Measurements from ENCODE around the gene THOC2.

Gene THOC2

GRCh38 chrX:123742440-123742839 is 9.6 kb upstream of the THOC2 start:
- Histone ChIP-seq H3K27ac (ENCODE audit: extremely low read depth, low read depth, low read length) (no peak overlapping the region), H3K4me1 (ENCODE audit: control insufficient read depth, insufficient read depth, low read length) (no peaks in the 10 kb centered on the region), H3K4me3 (ENCODE audit: low read depth, low read length) (no peak overlapping the region), H3K9me3 (ENCODE audit: control insufficient read depth, insufficient read depth, low read depth, low read length) (no peaks in the 10 kb centered on the region), H3K36me3 (ENCODE audit: control insufficient read depth in 2 of 2, insufficient read depth in 1 of 2, low read length in 2 of 2) (no peaks in the 10 kb centered on the region)
- ChIA-PET POLR2A (no interaction called here), CTCF (interaction anchor here (1.4 kb wide), 1 partner anchor 12 kb away, joined by 3 read pairs; no protein-coding TSS in a partner anchor)
- TF ChIP-seq OVOL3 (tag by site-specific recombination; IDR thresholded peaks at IDR 0.05): no peak
- no peak for TF ChIP-seq YY2 (tag by site-specific recombination; IDR thresholded peaks at IDR 0.05)
- TF ChIP-seq PRDM2 (tag by site-specific recombination; IDR thresholded peaks at IDR 0.05; ENCODE audit: borderline replicate concordance): no peak
- TF ChIP-seq ZNF16 (tag by site-specific recombination; IDR thresholded peaks at IDR 0.05; ENCODE audit: low read depth): no peak
- no peak for TF ChIP-seq ZNF404 (tag by site-specific recombination; IDR thresholded peaks at IDR 0.05)
- TF ChIP-seq ZNF324 (tag by site-specific recombination; IDR thresholded peaks at IDR 0.05): no peak
- TF ChIP-seq ZSCAN5A (tag by site-specific recombination; IDR thresholded peaks at IDR 0.05): no peak
- peak; percentile 92 for TF ChIP-seq SCRT1 (tag by site-specific recombination; IDR thresholded peaks at IDR 0.05; ENCODE audit: borderline replicate concordance)
- no peak for TF ChIP-seq ZNF398 (tag by site-specific recombination; IDR thresholded peaks at IDR 0.05)
- no peak for TF ChIP-seq PRDM1 (tag by site-specific recombination; IDR thresholded peaks at IDR 0.05)
- peak; percentile 88 for TF ChIP-seq SCRT2 (tag by site-specific recombination; IDR thresholded peaks at IDR 0.05)
- TF ChIP-seq, protein P1, sequence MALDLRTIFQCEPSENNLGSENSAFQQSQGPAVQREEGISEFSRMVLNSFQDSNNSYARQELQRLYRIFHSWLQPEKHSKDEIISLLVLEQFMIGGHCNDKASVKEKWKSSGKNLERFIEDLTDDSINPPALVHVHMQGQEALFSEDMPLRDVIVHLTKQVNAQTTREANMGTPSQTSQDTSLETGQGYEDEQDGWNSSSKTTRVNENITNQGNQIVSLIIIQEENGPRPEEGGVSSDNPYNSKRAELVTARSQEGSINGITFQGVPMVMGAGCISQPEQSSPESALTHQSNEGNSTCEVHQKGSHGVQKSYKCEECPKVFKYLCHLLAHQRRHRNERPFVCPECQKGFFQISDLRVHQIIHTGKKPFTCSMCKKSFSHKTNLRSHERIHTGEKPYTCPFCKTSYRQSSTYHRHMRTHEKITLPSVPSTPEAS (tag by site-specific recombination; IDR thresholded peaks at IDR 0.05): no peak
- no peak for TF ChIP-seq ZNF133 (tag by site-specific recombination; IDR thresholded peaks at IDR 0.05)

DNA sequence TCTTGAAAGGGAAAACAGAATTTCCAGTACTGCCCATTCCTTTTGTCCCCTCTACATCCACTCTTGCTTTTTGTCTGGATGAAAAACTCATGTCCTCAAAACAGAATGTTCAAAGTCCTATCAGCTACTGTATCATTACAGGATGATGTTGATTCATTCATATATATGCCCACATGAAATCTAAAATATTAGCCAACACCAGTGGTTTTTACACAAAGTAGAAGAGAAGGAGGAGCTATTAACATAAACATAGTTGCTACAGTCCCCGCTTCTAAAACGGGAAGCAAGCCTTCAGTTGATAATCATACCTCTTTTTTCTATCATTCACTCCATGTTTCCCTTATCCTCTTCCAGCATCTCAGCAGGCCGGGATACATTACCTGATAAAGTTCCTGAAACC is 7.7 kb upstream of the THOC2 start:
- Histone ChIP-seq H3K36me3 (ENCODE audit: control insufficient read depth in 2 of 2, insufficient read depth in 1 of 2, low read length in 2 of 2) (no peaks in the 10 kb centered on the region), H3K4me1 (ENCODE audit: control insufficient read depth, insufficient read depth, low read length) (0 out of 2 replicates have a peak, but pooled peaks cover 3% of the 10 kb centered on the region), H3K9me3 (ENCODE audit: control insufficient read depth, insufficient read depth, low read depth, low read length) (no peaks in the 10 kb centered on the region), H3K27ac (ENCODE audit: extremely low read depth, low read depth, low read length) (no peak overlapping the region), H3K4me3 (ENCODE audit: low read depth, low read length) (no peak overlapping the region)
- TF ChIP-seq ZIC2 (tag by site-specific recombination; IDR thresholded peaks at IDR 0.05): no peak
- no peak for TF ChIP-seq ZNF548 (tag by site-specific recombination; IDR thresholded peaks at IDR 0.05)
- no peak for TF ChIP-seq ZNF174 (tag by site-specific recombination; IDR thresholded peaks at IDR 0.05)
- no peak for TF ChIP-seq ZNF146 (tag by site-specific recombination; IDR thresholded peaks at IDR 0.05)
- TF ChIP-seq, protein P2, sequence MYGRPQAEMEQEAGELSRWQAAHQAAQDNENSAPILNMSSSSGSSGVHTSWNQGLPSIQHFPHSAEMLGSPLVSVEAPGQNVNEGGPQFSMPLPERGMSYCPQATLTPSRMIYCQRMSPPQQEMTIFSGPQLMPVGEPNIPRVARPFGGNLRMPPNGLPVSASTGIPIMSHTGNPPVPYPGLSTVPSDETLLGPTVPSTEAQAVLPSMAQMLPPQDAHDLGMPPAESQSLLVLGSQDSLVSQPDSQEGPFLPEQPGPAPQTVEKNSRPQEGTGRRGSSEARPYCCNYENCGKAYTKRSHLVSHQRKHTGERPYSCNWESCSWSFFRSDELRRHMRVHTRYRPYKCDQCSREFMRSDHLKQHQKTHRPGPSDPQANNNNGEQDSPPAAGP (tag by site-specific recombination; IDR thresholded peaks at IDR 0.05): no peak
- TF ChIP-seq ZNF311 (tag by site-specific recombination; IDR thresholded peaks at IDR 0.05; ENCODE audit: borderline replicate concordance): no peak
- TF ChIP-seq OSR2 (tag by site-specific recombination; IDR thresholded peaks at IDR 0.05): no peak
- ChIA-PET CTCF (interaction anchor here (0.6 to 1.1 kb wide), 4 partner anchors 23 to 144 kb away, joined by 3 to 4 read pairs (median 4); no protein-coding TSS in a partner anchor), POLR2A (interaction anchor here (0.5 kb wide), 1 partner anchor 24 kb away, joined by 3 read pairs; no protein-coding TSS in a partner anchor)

Data from HEK293 (cell line).